GM23248 (cell line): ENCODE data around the gene ZMIZ2.

Source experiments
- EZH2 ChIP-seq: fragments of 200-600 bp; sonication (generic); IDR thresholded peaks from 2 replicates; pipeline ENCODE4 v1.6.1; 2018; ENCODE audit warnings: antibody characterized with exemption, mild to moderate bottlenecking; ENCODE audit not compliant: insufficient read depth, poor library complexity, severe bottlenecking
- EZH2phosphoT487 ChIP-seq: fragments of 200-600 bp; sonication (generic); IDR thresholded peaks from 2 replicates; pipeline ENCODE4 v1.6.1; 2018; ENCODE audit warnings: antibody characterized with exemption, moderate library complexity, mild to moderate bottlenecking, low read depth; ENCODE audit not compliant: insufficient read depth

DNA sequence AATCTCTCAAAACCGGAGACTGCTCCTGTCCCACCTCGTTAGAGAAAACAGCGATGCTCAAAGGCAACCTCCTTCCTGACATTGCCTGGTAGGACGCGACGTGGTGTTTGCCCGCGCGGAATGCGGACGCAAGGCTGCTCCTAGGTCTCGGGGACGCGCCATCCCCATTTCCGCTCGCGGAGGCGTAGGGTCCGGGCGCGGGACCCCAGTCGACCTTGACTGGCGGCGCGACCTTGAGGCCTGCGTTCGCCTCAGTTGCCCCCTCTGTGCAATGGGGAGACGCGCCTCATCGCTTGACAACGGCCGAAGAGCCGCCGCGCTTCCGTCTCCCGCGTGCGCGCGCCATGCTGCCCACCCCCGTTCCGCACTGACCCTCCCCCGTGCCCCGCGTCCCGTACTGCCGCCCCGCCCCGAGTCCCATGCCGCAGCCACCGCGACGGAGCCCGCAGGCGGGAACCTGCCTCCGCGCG is 47.4 kb downstream of the ZMIZ2 start:
- TF ChIP-seq EZH2 (no peak), EZH2phosphoT487 (no peak)
